OCI-LY1 (cell line): ENCODE results near the gene DHRS4L2.
"Not testable (repeated sequence)": the region's sequence is repeated elsewhere in the genome, so short reads cannot be mapped to it uniquely, and the experiment has no call there.

Experiments
- EZH2 ChIP-seq: fragments of 200-600 bp; sonication (generic), shearing (Covaris generic); IDR thresholded peaks from 2 replicates; pipeline ENCODE4 v1.8.0; 2017; ENCODE audit warnings: borderline replicate concordance, mixed run types, mild to moderate bottlenecking, antibody characterized with exemption, low read length, moderate library complexity, mixed read lengths
- TF ChIP-seq, protein P1 (sequence below): fragments of 200-600 bp; sonication (generic), shearing (Covaris generic); IDR thresholded peaks from 2 replicates; pipeline ENCODE4 v1.5.1; 2017; ENCODE audit warnings: mild to moderate bottlenecking, antibody characterized with exemption, low read length, moderate library complexity, mixed read lengths

GRCh38 chr14:23999640-24000039 lies 10.9 kb downstream of the DHRS4L2 start:
- not testable (repeated sequence) for TF ChIP-seq EZH2
- TF ChIP-seq, protein P1, sequence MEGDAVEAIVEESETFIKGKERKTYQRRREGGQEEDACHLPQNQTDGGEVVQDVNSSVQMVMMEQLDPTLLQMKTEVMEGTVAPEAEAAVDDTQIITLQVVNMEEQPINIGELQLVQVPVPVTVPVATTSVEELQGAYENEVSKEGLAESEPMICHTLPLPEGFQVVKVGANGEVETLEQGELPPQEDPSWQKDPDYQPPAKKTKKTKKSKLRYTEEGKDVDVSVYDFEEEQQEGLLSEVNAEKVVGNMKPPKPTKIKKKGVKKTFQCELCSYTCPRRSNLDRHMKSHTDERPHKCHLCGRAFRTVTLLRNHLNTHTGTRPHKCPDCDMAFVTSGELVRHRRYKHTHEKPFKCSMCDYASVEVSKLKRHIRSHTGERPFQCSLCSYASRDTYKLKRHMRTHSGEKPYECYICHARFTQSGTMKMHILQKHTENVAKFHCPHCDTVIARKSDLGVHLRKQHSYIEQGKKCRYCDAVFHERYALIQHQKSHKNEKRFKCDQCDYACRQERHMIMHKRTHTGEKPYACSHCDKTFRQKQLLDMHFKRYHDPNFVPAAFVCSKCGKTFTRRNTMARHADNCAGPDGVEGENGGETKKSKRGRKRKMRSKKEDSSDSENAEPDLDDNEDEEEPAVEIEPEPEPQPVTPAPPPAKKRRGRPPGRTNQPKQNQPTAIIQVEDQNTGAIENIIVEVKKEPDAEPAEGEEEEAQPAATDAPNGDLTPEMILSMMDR, result not testable (repeated sequence)
